ENCODE measurements around the gene STK4. TPM values are rescaled to one million over a fixed set of nuclear protein-coding genes. Genes with fewer than 3 reads are reported as not detected.

The STK4 gene
- total and polyA plus RNA-seq, 9 donors: 8.3 to 27.5 (median 19.6) TPM

DNA sequence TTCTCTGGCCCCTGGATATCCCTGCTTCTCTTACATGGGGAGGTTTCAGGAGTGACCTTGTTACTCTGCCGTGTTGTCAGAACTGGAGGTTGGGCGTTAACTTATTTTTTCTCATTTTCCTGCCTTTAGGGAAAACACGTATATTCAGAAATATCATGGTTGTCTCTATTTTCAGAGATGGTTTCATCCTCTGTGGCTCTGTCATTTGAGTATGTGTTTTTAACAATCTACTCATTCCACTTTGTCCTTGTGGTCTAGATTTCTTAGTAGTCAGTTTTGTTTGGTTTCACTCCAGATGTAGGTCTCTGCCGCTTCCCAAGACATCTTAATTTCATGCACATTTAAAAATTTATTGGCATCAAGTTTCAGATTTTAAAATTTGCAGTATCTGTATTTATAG, 88.7 kb downstream of the STK4 start:
- Histone ChIP-seq H3K4me3 (no peak overlapping the region), H3K36me3 (no peaks in the 10 kb centered on the region), H3K27me3 (no peaks in the 10 kb centered on the region), H3K9me3 (no peaks in the 10 kb centered on the region), H3K4me1 (ENCODE audit: insufficient read depth) (peaks cover 1% of the 10 kb centered on the region), H3K27ac (no peak overlapping the region)
- TF ChIP-seq, protein P1, sequence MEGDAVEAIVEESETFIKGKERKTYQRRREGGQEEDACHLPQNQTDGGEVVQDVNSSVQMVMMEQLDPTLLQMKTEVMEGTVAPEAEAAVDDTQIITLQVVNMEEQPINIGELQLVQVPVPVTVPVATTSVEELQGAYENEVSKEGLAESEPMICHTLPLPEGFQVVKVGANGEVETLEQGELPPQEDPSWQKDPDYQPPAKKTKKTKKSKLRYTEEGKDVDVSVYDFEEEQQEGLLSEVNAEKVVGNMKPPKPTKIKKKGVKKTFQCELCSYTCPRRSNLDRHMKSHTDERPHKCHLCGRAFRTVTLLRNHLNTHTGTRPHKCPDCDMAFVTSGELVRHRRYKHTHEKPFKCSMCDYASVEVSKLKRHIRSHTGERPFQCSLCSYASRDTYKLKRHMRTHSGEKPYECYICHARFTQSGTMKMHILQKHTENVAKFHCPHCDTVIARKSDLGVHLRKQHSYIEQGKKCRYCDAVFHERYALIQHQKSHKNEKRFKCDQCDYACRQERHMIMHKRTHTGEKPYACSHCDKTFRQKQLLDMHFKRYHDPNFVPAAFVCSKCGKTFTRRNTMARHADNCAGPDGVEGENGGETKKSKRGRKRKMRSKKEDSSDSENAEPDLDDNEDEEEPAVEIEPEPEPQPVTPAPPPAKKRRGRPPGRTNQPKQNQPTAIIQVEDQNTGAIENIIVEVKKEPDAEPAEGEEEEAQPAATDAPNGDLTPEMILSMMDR (IDR thresholded peaks at IDR 0.05): no peak
- TF ChIP-seq EP300 (IDR thresholded peaks at IDR 0.05) (no peak), POLR2A (IDR thresholded peaks at IDR 0.05) (no peak)
- DNase-seq: no peak
- intact Hi-C loops (cut with DNase I): no loop called here
- WGBS, 3 donors: 47 to 77% (median 60%) methylated on average over 4 of the region's 4 CpGs

DNA sequence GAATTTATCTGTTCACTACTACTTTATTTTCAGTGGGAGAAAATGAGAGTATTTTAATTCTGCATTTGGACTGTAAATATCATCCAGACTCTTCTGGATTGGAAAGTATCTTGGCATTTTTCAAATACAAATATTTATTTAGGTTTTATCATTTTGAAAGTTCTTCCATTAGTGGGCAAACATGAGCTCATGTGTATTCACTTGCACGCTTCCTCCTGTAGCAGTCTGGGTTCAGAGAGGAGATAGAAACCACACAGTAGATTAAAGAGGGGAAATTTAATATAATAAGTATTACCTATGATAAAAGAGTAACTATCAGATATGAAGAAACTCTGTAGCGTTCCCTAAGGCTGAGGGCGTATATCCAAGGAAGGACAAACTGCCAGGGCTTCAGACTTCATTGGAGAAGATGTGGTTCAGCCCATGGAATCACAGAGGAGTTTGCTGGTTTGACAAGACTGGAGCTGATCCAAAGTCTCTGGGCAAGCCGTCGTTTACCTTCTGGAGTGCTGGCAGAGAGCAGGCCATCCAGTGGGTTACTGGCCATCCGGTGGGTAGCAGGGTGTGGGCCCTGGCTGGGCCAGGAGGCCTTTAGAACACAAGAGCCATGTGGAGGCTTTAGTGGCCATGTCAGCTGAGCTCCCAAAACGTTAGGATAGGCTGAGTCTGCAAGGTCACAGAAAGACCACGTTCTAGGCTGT, 90.3 kb downstream of the STK4 start:
- no peaks in the 10 kb centered on the region for H3K27me3 ChIP-seq
- peaks cover 1% of the 10 kb centered on the region for H3K4me1 ChIP-seq (ENCODE audit: insufficient read depth)
- no peaks in the 10 kb centered on the region for H3K9me3 ChIP-seq
- no peak overlapping the region for H3K4me3 ChIP-seq
- TF ChIP-seq POLR2A (IDR thresholded peaks at IDR 0.05) (no peak), EP300 (IDR thresholded peaks at IDR 0.05) (no peak)
- TF ChIP-seq, protein P1 (IDR thresholded peaks at IDR 0.05): no peak
- no peaks in the 10 kb centered on the region for H3K36me3 ChIP-seq
- WGBS, 3 donors: 83 to 91% (median 84%) methylated on average over 8 of the region's 8 CpGs
- intact Hi-C loops (cut with DNase I): no loop called here
- H3K27ac ChIP-seq: no peak overlapping the region
- DNase-seq: no peak

DNA sequence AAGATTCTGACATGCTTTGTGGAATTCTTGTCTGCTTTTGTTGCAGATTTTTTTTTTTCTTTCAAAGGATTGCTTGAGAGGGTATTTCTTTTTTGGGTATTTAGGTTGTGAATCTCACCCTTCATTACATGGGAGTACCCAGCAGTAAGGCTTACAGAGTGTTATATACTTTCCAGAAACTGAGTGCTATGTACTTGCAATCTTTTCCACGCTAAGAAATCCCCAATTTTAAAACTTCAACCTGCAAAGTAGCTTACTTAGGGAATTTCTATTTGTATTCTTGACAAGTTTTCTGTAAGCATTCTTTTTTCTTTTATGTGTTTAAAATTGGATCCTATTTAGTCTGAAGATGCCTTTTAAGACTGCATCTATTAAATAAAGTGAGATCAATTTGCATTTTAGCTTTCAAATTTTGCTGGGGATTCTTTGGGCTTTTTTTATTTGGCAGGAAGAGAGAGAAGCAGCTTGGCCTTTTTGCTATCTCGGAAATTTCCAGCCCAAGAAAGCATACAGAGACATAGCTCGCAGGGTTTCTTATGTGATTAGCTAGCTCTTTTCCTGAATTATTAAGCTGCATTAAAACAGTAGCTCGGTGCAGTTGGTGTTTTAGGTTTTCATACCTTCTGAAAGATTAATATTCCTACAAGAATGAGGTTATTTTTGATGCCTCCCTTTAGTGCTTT, 92.0 kb downstream of the STK4 start:
- WGBS, 3 donors: 79 to 88% (median 80%) methylated on average over 4 of the region's 4 CpGs
- TF ChIP-seq, protein P1 (IDR thresholded peaks at IDR 0.05): no peak
- TF ChIP-seq EP300 (IDR thresholded peaks at IDR 0.05) (no peak), POLR2A (IDR thresholded peaks at IDR 0.05) (no peak)
- intact Hi-C loops (cut with DNase I): no loop called here
- no peaks in the 10 kb centered on the region for H3K27me3 ChIP-seq
- no peak overlapping the region for H3K4me3 ChIP-seq
- H3K36me3 ChIP-seq: no peaks in the 10 kb centered on the region
- H3K9me3 ChIP-seq: no peaks in the 10 kb centered on the region
- DNase-seq: no peak
- H3K27ac ChIP-seq: no peak overlapping the region
- peaks cover 1% of the 10 kb centered on the region for H3K4me1 ChIP-seq (ENCODE audit: insufficient read depth)

DNA sequence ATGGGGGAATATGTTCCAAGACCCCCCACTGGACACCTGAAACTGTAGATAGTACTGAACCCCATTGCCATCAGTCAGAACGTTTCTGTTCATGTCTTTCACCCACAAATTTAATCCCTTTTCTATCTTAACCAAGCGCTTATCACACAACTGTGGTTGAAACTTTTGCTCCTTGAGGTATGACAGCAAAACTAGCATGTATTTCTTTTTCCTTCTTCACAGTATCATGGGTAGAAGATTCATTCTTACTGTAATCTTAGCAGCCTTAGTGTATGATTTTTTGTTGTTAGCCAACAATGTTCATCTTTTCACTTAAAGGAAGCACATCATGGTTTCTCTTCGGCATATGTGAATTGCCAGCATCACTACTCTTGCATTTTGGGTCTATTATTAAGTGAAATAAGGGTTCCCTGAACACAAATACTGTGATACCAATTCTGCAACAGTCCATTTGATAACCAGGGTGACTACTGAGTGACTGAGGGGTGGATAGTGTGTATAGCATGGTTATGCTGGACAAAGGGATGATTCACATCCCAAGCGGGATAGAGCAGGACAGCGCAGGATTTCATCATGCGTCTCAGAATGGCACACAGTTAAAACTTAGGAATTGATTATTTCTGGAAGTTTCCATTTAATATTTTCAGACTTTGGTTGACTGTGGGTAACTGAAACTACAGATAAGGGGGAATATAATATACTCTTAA, 92.9 kb downstream of the STK4 start:
- H3K27me3 ChIP-seq: no peaks in the 10 kb centered on the region
- 89 to 93% (median 91%) methylated on average over 6 of the region's 6 CpGs for WGBS, 3 donors
- DNase-seq: no peak
- H3K27ac ChIP-seq: no peak overlapping the region
- intact Hi-C loops (cut with DNase I): no loop called here
- no peaks in the 10 kb centered on the region for H3K9me3 ChIP-seq
- no peak overlapping the region for H3K4me3 ChIP-seq
- H3K36me3 ChIP-seq: no peaks in the 10 kb centered on the region
- H3K4me1 ChIP-seq (ENCODE audit: insufficient read depth): peaks cover 1% of the 10 kb centered on the region
- TF ChIP-seq, protein P1 (IDR thresholded peaks at IDR 0.05): no peak
- no peak for TF ChIP-seq EP300 (IDR thresholded peaks at IDR 0.05)

Measured in ovary (tissue), 9 donors.